Suppressor macrophage (primary cell): ENCODE results near the gene ATRX.
"Not testable (repeated sequence)": the region's sequence is repeated elsewhere in the genome, so short reads cannot be mapped to it uniquely, and the experiment has no call there.

Experiments used
- DNase-seq, 4 experiments: peaks; one replicate each; pipeline ENCODE4 v3.0.0-alpha.2; 2020 to 2022

ATRX gene

DNA sequence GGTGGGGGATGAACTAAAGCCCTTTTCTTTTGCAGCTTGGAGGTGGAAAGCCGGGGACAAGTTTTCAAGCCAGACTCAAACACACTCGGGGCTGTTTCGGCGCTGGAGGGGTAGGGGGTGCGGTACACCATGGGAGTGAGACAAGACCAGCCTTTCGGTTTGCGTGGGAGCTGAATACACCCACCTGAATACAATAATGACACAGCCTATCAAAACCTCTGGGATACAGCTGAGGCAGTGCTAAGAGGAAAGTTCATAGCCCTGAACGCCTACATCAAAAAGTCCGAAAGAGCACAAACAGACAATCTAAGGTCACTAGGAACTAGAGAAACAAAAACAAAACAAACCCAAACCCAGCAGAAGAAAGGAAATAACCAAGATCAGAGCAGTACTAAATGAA lies 163.3 kb downstream of the ATRX start:
- DNase-seq = no peak

DNA sequence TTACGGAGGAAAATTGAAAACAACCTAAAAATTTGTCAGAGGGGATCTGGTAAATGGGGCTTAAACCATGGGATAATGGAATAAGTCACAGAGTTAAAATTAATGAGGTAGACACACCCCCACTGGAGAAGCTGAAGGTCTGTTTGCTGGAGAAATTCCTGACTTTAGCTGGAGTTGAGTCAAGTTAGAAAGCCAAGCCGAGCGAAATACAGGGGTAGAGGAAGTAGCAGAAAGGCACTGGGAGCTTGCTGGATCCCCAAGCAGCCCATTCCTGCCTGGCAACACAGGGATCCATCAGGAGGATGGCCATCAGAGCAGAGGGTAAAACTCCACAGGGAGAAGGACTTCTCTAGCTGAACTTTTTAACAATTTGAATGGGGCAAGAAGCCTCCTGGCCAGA lies 163.8 kb downstream of the ATRX start:
- DNase-seq = no peak

DNA sequence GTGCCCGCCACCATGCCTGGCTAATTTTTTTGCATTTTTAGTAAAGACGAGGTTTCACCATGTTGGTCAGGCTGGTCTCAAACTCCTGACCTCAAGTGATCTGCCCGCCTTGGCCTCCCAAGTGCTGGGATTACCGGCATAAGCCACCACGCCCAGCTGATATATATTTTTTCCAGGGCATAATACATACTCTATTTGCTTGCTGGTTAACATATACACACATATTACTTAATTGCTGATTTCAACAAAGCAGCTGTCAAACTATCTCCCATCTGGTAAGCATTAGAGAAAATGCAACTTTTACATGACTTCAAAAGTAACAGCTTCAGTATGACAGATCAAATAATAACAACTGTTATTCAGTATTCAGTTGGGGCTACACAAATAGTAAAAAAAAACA lies 164.6 kb downstream of the ATRX start:
- not testable (repeated sequence) for DNase-seq

DNA sequence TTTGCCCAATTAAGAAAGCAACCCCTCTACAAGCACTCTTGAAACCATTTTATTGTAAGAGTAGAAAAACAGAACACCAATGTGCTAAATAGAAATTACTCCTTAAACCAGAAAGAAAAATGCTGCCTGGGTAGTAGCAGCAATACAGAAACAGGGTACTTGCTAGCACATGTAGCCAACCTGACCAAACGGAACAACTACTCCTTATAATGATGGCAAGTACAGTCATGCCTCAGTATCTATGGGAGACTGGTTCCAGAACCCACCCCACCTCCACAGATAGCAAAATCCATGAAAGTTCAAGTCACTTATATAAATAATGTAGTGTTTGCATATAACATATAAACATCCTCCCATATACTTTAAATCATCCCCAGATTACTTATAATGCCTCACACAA lies 168.8 kb downstream of the ATRX start:
- DNase-seq = no peak

DNA sequence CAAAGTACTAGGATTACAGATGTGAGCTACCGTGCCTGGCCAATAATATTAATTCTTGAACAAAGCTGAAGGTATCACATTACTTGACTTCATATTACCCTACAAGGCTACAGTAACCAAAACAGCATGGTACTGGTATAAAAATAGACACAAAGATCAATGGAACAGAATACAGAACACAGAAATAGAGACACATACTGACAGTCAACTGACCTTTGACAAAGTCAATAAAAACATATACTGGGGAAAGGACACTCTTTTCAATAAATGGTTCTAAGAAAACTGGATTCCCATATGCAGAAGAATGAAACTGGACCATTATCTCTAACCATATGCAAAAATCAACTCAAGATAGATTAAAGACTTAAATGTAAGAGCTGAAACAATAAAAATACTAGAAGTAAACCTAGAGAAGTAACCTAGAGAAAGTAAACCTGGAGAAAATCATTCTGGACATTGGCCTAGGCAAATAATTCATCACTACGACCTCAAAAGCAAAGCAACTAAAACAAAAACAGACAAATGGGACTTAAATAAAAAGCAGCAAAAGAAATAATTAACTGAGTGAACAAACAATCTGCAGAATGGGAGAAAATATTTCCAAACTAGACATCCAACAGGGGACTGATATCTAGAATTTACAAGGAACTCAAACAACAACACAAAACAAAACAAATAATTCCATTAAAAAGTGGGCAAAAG lies 182.2 kb downstream of the ATRX start:
- DNase-seq = no peak

DNA sequence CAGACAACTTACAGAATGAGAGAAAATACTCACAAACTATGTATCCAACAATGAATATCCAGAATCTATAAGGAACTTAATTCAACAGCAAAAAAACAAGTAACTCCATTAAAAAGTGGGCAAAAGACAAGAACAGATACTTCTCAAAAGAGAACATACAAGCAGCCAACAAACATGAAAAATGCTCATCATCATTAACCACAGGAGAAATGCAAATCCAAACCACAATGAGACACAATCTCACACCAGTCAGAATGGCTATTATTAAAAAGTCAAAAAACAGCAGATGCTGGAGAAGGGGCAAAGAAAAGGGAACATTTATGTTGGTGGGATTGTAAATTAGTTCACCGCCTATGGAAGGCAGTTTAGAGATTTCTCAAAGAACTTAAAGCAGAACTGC lies 188.5 kb downstream of the ATRX start:
- no peak for DNase-seq

DNA sequence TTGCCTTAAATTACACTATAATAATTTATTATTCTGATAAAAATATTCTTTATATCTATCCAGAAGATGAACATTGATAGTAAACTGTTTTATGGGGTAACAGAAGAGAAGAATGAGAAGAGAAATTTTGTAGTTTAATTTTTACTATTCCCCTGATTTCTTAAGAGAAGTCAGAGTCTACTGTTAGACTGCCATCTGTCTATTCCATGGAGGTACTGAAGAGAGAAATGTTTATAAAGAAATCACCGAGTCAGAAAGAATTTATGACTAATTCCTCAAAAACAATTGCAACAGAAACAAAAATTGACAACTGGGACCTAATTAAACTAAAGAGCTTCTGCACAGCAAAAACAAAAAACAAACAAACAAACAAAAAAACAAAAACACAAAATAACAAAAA lies 188.9 kb downstream of the ATRX start:
- DNase-seq = peak in 2 of 4 experiments; percentile 13 to 23

DNA sequence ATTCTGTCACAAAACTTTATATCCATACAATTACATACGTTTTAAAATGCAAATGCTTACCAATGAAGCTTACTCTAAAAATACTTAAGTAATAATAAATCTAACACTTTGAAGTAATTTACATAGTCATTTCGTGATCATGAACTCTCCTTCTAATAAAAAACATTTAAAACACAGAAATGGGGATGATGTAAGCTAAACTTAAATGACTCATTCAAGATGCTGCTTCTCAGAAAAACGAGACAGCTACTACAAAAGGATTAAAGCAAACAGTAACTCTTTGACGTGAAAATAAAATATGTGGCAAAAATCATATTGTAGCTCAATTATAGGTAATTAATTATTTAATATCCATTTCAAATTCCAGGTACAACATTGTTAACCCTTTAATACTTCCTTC lies 190.2 kb downstream of the ATRX start:
- DNase-seq = no peak

DNA sequence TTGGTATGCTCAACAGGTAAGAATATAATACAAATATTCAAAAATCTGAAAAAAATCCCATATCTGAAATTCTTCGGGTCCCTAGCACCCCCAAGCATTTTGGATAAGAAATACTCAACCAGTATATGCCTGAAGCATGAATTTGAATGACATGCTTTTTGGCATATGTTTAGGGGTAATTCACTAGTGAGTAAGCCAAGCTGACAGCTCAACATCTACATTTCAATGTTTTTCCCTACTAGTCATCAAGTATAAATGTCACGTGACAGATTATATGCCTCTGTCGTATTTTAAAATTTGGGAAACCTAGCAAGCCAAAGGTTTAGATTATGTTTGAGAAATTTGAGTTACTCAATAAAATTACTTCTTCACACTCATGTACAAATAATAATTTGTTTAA lies 213.7 kb downstream of the ATRX start:
- no peak for DNase-seq

DNA sequence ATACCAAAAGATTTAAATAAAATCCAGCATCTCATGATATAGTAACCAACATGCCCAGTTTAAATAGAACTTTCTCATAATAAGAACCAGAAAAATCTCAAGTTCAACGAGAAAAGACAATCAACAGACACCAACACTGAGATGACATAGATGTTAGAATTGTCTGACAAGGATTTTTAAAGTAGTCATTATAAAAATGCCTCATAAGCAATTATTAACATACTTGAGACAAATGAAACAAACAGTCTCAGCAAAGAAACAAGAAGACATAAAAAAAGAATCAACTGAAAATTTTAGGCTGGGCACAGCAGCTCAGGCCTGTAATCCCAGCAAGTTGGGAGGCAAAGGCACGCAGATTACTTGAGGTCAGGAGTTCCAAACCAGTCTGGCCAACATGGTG lies 220.7 kb downstream of the ATRX start:
- DNase-seq = no peak

DNA sequence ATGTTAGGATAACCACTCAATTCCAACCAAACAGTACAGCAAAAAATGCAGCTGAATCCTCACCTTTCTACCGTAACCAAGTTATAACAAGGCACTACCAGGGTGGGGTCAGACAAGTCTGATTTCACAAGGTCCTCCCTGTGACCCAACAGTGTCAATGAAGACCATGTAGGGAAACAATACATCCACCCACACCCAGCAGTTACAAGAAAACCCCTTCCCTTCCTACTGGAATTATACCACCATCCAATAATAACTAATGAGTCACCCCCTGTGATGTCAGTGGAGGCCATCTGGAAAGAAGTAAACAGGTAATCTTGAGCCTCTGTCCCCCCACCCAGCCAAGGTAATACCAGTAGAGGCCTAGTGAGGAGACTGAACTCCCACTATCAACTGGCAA lies 221.2 kb downstream of the ATRX start:
- peak in 2 of 4 experiments; percentile 1 to 9 for DNase-seq

DNA sequence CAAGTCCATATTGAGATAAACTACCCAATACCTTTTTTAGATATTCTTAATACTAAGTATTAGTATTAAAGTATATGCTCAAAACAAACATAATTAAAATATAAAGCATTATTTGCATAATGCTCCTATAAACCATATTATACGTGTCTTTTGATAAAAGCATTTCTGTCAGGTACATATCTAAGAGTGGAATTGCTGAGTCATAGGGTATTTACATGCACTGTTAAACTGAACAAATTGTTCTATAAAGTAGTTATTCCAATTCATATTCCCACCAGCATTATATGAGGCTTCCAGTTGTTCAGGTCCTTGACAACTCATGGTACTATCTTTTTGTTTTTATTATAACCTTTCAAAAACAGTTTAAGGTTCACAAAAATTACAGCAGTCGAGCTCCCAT lies 224.6 kb downstream of the ATRX start:
- DNase-seq = no peak

DNA sequence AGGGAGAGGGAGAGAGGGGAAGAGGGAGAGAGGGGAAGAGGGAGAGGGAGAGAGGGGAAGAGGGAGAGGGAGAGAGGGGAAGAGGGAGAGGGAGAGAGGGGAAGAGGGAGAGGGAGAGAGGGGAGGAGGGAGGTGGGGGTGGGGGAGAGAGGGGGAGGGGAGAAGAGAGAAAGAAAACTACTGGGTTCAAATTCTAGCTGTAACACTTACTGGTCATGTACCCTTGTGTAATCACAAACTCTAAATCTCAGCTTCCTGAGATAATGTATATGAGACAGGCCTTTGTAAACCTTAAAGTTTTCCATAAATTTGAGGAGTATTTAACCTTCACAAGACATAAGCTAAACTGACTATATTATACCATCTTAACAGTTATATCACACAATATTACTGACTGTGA lies 229.7 kb downstream of the ATRX start:
- DNase-seq = no peak

DNA sequence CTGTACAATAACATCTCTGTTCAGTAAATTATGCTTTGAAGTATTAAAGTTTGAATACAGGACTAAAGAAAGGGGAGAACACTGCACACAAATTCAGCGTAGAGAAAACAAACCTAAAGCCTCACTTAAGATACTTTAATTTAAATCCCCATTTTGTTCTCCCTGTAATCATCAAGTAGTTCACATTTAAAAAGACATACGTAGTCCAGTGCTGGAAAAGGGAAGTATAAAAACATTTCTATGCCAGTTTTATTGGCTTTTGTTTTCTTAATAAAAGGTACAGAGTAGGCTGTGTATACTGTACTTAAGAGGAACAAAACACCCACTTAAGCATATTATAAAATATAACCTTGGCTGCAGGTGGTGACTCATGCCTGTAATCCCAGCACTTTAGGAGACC lies 237.3 kb downstream of the ATRX start:
- DNase-seq = no peak

DNA sequence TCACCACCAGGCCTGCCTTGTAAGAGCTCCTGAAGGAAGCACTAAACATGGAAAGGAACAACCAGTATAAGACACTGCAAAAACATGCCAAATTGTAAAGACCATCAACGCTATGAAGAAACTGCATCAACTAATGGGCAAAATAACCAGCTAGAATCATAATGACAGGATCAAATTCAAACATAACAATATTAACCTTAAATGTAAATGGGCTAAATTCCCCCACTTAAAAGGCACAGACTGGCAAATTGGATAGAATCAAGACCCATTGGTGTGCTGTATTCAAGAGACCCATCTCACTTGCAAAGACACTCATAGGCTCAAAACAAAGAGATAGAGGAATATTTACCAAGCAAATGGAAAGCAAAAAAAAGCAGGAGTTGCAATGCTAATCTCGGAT lies 246.2 kb downstream of the ATRX start:
- DNase-seq = not testable (repeated sequence)

DNA sequence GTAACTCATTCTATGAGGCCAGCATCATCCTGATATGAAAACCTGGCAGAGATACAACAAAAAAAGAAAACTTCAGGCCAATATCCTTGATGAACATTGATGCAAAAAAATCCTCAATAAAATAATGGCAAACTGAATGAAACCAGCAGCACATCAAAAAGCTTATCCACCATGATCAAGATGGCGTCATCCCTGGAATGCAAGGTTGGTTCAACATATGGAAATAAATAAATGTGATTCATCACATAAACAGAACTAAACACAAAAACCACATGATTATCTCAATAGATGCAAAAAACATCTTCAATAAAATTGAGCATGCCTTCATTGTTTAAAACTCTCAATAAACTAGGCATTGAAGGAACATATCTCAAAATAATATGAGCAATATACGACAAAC lies 254.8 kb downstream of the ATRX start:
- DNase-seq = peak in 1 of 4 experiments; percentile 6

DNA sequence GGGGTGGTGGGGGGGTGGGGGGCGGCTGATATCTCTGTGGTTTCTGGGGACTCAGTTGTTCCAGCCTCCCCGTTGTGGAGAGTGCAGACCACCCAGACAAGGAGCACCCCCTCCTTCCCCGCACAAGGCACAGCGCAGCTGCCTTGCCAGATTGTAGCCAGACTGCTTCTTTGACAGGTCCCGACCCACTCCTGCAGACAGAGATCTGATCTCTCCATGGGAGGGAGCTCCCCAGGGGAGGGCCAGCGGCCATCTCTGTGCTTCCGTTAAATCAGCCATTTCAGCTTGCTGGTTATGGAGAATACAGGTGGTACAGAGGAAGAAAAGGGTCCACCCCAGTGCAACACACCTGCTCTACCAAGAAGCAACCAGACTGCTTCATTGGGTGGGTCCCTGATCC lies 258.0 kb downstream of the ATRX start:
- DNase-seq = no peak

DNA sequence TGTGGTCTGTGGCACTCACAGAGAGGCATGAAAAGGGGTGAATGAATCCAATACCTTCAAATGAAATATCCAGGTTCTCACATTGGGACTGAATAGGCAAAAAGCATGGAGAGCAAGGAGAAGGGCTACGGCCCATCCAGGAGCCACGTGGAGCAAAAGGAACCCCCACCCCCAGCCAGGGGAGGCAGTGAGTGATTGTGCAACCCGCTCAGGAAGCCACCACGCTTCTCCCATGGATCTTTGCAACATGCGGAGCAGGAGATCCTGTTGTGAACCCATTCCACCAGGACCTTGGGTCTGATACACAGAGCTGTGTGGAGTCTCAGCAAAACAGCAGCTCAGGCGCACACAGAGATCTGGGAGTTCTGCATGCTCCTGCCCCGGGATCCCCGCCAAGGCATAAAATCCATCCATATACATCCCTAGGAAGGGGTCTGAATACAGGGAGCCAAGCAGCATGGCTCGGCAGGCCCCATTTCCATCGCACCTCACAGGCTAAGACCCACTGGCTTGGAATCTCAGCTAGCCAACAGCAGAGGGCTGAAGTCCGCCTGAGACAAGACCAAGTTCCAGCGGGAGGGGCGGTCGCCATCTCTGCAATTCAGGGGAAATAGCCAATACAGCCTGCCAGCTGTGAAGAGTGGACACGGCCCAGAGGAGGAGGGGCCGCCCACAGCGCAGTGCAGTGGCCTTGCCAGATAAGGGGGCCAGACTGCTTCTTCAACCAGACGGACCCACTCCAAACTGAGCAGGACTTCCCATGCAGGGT lies 258.6 kb downstream of the ATRX start:
- DNase-seq = no peak

DNA sequence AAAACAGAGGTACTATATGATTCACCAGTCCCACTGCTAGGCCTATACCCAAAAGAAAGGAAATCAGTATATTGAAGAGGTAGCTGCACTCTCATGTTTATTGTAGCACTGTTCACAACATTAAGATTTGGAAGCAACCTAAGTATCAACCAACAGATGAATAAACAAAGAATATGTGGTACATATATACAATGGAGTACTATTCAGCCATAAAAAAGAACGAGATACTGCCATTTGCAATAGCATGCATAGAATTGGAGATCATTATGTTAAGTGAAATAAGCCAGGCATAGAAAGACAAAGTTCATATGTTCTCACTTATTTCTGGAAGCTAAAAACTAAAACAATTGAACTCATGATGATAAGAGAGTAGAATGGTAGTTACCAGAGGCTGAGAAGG lies 266.3 kb downstream of the ATRX start:
- no peak for DNase-seq

DNA sequence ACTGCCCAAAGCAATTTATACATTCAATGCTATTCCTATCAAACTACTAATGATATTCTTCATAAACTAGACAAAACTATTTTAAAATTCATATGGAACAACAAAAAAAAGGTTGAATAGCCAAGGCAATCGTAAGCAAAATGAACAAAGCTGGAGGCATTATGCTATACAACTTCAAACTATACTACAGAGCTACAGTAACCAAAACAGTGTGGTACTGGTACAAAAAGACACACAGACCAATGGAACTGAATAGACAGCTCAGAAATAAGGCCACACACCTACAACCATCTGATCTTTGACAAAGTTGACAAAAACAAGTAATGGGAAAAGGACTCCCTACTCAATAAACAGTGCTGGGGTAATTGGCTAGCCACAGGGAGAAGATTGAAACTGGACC lies 271.8 kb downstream of the ATRX start:
- DNase-seq = no peak

DNA sequence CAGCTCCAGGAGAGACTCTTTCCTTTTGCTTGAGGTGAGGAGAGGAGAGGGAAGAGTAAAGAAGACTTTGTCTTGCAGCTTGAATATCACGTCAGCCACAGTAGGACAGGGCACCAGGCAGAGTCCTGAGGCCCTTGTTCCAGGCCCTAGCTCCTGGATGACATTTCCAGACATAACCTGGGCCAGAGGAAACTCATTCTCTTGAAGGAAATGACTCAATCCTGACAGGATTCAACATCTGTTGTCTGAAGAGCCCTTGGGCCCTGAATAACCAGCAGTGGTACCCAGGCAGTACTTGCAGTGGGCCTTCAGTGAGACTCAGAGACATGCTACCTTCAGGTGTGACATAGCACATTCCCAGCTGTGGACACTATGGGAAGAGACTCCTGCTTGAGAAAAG lies 276.0 kb downstream of the ATRX start:
- DNase-seq = no peak

DNA sequence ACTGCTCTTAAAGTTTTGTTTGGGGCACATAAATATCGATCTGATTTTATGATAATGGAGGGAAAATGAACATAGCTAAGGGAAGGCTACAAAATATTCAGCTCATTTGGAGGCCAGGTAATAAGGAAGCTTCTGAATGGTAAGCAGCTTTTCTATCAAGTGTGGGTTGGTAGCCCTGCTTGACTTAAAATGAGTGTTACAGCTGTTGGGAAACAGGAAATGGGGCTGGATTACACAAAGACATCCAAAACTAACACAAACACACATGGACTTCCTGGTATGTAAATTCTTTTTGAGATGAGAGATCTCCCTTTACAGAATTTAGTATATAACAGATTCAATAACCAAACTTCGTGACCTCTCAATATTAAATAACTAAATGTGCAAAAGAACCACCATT lies 280.8 kb downstream of the ATRX start:
- DNase-seq = peak; percentile 15 to 47 (median 29)

DNA sequence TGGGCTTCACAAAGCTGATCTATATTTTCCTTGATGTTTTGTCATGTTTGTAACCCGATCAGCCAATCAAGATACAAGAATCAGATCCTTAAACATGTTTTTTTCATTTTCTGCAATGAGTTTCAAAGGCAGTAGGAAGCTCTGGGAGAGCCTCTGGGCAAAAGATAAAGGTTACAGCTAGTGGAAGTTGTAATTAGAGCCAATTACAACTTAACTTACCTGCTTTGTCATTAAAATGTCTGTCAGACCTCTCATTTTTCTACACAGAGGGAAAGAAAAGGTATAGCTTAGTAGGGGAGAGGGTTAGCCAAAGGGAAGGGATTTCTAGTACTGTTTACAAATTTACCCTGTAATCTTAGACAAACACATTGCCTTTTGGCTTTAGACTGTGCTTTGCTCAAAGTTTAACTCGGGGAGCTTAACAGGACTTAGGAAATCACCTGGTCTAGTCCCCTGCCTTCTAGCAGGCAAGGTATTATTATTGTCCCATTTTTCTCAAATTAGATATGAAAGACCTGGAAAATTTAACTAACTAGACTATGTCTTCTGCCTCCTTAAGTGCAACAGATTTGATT lies 283.0 kb downstream of the ATRX start:
- no peak for DNase-seq

DNA sequence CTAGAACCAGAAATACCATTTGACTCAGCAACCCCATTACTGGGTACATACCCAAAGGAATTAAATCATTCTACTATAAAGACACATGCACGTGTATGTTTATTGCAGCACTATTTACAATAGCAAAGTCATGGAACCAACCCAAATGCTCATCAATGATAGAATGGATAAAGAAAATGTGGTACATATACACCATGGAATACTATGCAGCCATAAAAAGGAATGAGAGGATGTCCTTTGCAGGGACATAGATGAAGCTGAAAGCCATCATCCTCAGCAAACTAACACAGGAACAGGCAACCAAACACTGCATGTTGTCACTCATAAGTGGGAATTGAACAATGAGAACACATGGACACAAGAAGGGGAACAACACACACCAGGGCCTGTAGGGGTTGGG lies 285.9 kb downstream of the ATRX start:
- not testable (repeated sequence) for DNase-seq
